ENCODE results near the gene MGLL. TPM values are rescaled to one million over a fixed set of nuclear protein-coding genes. Genes with fewer than 3 reads are reported as not detected.

MGLL gene
- total and polyA plus RNA-seq, 10 donors = 11.0 to 134 (median 80.7) TPM

- peak; percentile 85 for DNase-seq
- H3K27me3 ChIP-seq (replicated peaks in 1 of 7) = peaks cover 0 to 33% (median 8%) of the 10 kb centered on the region in 7 donors
- TF ChIP-seq POLR2AphosphoS5 (IDR thresholded peaks at IDR 0.05) = peak in 2 of 3 donors; percentile 57 to 62
- no peak for TF ChIP-seq CTCF (IDR thresholded peaks at IDR 0.05 in 8 of 11, conservative IDR thresholded peaks at IDR 0.05 in 3 of 11)
- TF ChIP-seq POLR2A (IDR thresholded peaks at IDR 0.05) = no peak
- intact Hi-C loops (cut with DNase I; ENCODE audit: low total_unique reads) = loop anchor here (10.0 kb wide), 1 partner anchor 128 kb away; no protein-coding TSS in a partner anchor
- peaks cover 0 to 10% (median 5%) of the 10 kb centered on the region in 8 donors for H3K9me3 ChIP-seq
- H3K4me3 ChIP-seq = peak overlapping the region; percentile 65 to 93 (median 78)
- peak overlapping the region; percentile 69 to 88 (median 82) for H3K27ac ChIP-seq
- H3K36me3 ChIP-seq = peaks cover 0 to 7% (median 0%) of the 10 kb centered on the region in 6 donors
- peaks cover 0 to 51% (median 36%) of the 10 kb centered on the region in 6 donors for H3K4me1 ChIP-seq
- WGBS, 5 donors = 0 to 1% (median 0%) methylated on average over 27 to 99 of the region's 99 CpGs
Observed at GRCh38 chr3:127822682-127823425, 539 bp upstream of the MGLL start.

DNA sequence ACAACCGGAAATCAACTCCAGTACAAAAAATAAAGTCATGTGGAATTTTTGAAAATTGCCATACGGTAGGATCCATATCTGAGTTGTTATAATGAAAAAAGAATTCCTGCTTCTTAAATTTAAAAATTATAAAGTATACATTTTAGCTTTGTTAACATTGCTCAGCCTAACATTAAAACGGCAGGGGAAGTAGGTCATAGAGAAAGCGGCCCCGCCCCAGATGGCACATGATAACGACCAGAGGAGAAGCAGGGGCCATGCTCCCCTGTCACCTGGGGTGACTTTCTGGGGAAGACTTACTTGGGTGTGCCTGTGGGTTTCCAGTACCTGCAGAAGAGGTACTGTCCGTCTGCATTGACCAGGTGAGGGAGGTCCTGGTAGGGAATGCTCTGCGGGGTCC is 921 bp downstream of the MGLL start:
- peak; percentile 82 for DNase-seq
- intact Hi-C loops (cut with DNase I; ENCODE audit: low total_unique reads) = loop anchor here (10.0 kb wide), 1 partner anchor 127 kb away; no protein-coding TSS in a partner anchor
- peak overlapping the region; percentile 69 to 88 (median 82) for H3K27ac ChIP-seq
- TF ChIP-seq POLR2AphosphoS5 (IDR thresholded peaks at IDR 0.05) (no peak), CTCF (IDR thresholded peaks at IDR 0.05 in 8 of 11, conservative IDR thresholded peaks at IDR 0.05 in 3 of 11) (no peak), POLR2A (IDR thresholded peaks at IDR 0.05) (no peak)
- peaks cover 0 to 33% (median 8%) of the 10 kb centered on the region in 7 donors for H3K27me3 ChIP-seq (replicated peaks in 1 of 7)
- peaks cover 0 to 13% (median 0%) of the 10 kb centered on the region in 6 donors for H3K36me3 ChIP-seq
- H3K4me3 ChIP-seq = peak overlapping the region in 6 of 8 donors; percentile 73 to 93 (median 82)
- H3K4me1 ChIP-seq = peaks cover 0 to 66% (median 47%) of the 10 kb centered on the region in 6 donors
- H3K9me3 ChIP-seq = no peaks in the 10 kb centered on the region
- 27 to 42% (median 33%) methylated on average over 8 of the region's 8 CpGs for WGBS, 5 donors

DNA sequence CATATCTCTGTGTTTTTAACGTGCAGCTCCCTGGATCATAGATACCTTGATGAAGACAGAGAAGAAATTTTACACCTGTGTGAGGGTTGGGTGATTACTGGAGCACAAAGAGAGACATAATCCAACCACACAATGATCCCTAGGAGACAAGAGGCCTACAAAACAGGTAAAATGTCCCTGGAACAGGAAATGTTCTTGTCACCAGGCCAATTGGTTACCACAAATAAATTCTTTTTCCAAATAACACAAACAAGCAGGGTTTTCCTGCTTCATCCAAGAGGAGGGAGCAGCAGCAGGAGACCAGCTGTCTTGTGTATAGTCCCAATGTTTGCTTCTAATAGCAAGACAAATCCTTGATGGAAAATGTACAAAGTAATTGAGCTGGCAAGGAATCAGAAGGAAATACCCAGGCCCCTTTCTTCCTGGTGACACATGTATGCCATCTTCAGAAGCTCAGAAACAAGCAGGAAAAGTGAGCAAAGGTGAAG is 1.4 kb downstream of the MGLL start:
- H3K27me3 ChIP-seq (replicated peaks in 1 of 7) = peaks cover 0 to 33% (median 8%) of the 10 kb centered on the region in 7 donors
- intact Hi-C loops (cut with DNase I; ENCODE audit: low total_unique reads) = loop anchor here (10.0 kb wide), 1 partner anchor 126 kb away; no protein-coding TSS in a partner anchor
- TF ChIP-seq CTCF (IDR thresholded peaks at IDR 0.05 in 8 of 11, conservative IDR thresholded peaks at IDR 0.05 in 3 of 11) (no peak), POLR2A (IDR thresholded peaks at IDR 0.05) (no peak), POLR2AphosphoS5 (IDR thresholded peaks at IDR 0.05) (no peak)
- peak overlapping the region in 5 of 8 donors; percentile 76 to 93 (median 84) for H3K4me3 ChIP-seq
- 20 to 68% (median 34%) methylated on average over 1 of the region's 1 CpG for WGBS, 5 donors
- DNase-seq = no peak
- peaks cover 0 to 66% (median 47%) of the 10 kb centered on the region in 6 donors for H3K4me1 ChIP-seq
- peaks cover 0 to 18% (median 0%) of the 10 kb centered on the region in 6 donors for H3K36me3 ChIP-seq
- no peaks in the 10 kb centered on the region for H3K9me3 ChIP-seq
- H3K27ac ChIP-seq = peak overlapping the region in 6 of 8 donors; percentile 79 to 88 (median 84)
